Uterus (tissue), 2 donors: ENCODE results near the gene RNU6-8.

ENCODE experiments used
- CTCF ChIP-seq, 4 experiments: fragments of 200-600 bp in 2 of 4; fragments of 450-650 bp in 2 of 4; sonication (generic) in 2 of 4; IDR thresholded peaks; one replicate each; pipeline ENCODE4 v1.5.1; 2016 to 2019; ENCODE audit warnings: antibody characterized with exemption in 4 of 4, mild to moderate bottlenecking in 2 of 4, moderate library complexity in 1 of 4
- POLR2A ChIP-seq, 2 donors: fragments of 450-650 bp; IDR thresholded peaks; one replicate each; pipeline ENCODE4 v1.6.1; 2016; ENCODE audit warnings: antibody characterized with exemption in 2 of 2, mild to moderate bottlenecking in 1 of 2, moderate library complexity in 1 of 2

GRCh38 chr14:32195636-32196035 is 7.4 kb downstream of the RNU6-8 start:
- TF ChIP-seq CTCF (IDR thresholded peaks at IDR 0.05): no peak
- no peak for TF ChIP-seq POLR2A (IDR thresholded peaks at IDR 0.05)
